HG03442 (cell line): ENCODE data around the gene FAH.

Experiments used
- ATAC-seq: cut with Tn5 transposase; IDR thresholded peaks from one replicate; pipeline ENCODE4 v1.9.1; 2021; ENCODE audit warnings: mild to moderate bottlenecking, moderate library complexity; ENCODE audit not compliant: unreplicated experiment

FAH gene

GRCh38 chr15:80194186-80194585 is 41.4 kb downstream of the FAH start:
- no peak for ATAC-seq

- no peak for ATAC-seq
Measured at GRCh38 chr15:80194914-80195313, 42.1 kb downstream of the FAH start.

GRCh38 chr15:80199366-80199765 is 46.6 kb downstream of the FAH start:
- no peak for ATAC-seq

- ATAC-seq: no peak
Measured at GRCh38 chr15:80199869-80200268, 47.1 kb downstream of the FAH start.

GRCh38 chr15:80201256-80202015 is 48.6 kb downstream of the FAH start:
- no peak for ATAC-seq

- no peak for ATAC-seq
Measured at GRCh38 chr15:80202016-80202315, 49.2 kb downstream of the FAH start.

GRCh38 chr15:80202641-80203360 is 50.0 kb downstream of the FAH start:
- no peak for ATAC-seq

GRCh38 chr15:80203361-80203885 is 50.6 kb downstream of the FAH start:
- ATAC-seq: no peak

GRCh38 chr15:80204231-80204630 is 51.4 kb downstream of the FAH start:
- ATAC-seq: no peak

- ATAC-seq: no peak
Measured at GRCh38 chr15:80207887-80208286, 55.1 kb downstream of the FAH start.

- ATAC-seq: no peak
Measured at GRCh38 chr15:80208758-80209734, 56.2 kb downstream of the FAH start.

- ATAC-seq: no peak
Measured at GRCh38 chr15:80210611-80211573, 58.1 kb downstream of the FAH start.

- no peak for ATAC-seq
Measured at GRCh38 chr15:80211976-80212375, 59.2 kb downstream of the FAH start.

GRCh38 chr15:80214910-80215309 is 62.1 kb downstream of the FAH start:
- ATAC-seq: no peak

- no peak for ATAC-seq
Measured at GRCh38 chr15:80216141-80216540, 63.3 kb downstream of the FAH start.

GRCh38 chr15:80216911-80217310 is 64.1 kb downstream of the FAH start:
- no peak for ATAC-seq

GRCh38 chr15:80217327-80217900 is 64.6 kb downstream of the FAH start:
- no peak for ATAC-seq

- no peak for ATAC-seq
Measured at GRCh38 chr15:80219955-80220354, 67.2 kb downstream of the FAH start.

- ATAC-seq: no peak
Measured at GRCh38 chr15:80228959-80229610, 76.3 kb downstream of the FAH start.
